HEK293 (cell line): ENCODE measurements around the gene CDC25C.

Experiments used
- CTCF ChIP-seq: fragments of 450-650 bp; formaldehyde crosslinking; IDR thresholded peaks from 2 replicates; pipeline ENCODE4 v1.5.1; 2016; ENCODE audit warnings: missing biosample characterization, missing genetic modification characterization
- ZBTB1 ChIP-seq: fragments of 450-650 bp; formaldehyde crosslinking; IDR thresholded peaks from 2 replicates; pipeline ENCODE4 v1.5.1; 2016; ENCODE audit warnings: missing biosample characterization, missing genetic modification characterization
- ZNF211 ChIP-seq: fragments of 450-650 bp; formaldehyde crosslinking; IDR thresholded peaks from 2 replicates; pipeline ENCODE4 v1.5.1; 2016; ENCODE audit warnings: low read depth, missing biosample characterization, missing genetic modification characterization
- ZNF274 ChIP-seq, 2 experiments: fragments of 200-500 bp in 1 of 2; fragments of 450-650 bp in 1 of 2; sonication (Bioruptor generic) in 1 of 2; formaldehyde crosslinking in 1 of 2; IDR thresholded peaks; 2 replicates each; pipeline versions ENCODE4 v1.5.1 to v1.6.1; 2014 to 2016; ENCODE audit warnings: borderline replicate concordance in 1 of 2, inconsistent platforms in 1 of 2, low read length in 1 of 2, missing biosample characterization in 1 of 2, missing genetic modification characterization in 1 of 2
- ZNF311 ChIP-seq: fragments of 450-650 bp; formaldehyde crosslinking; IDR thresholded peaks from 2 replicates; pipeline ENCODE4 v1.5.1; 2017; ENCODE audit warnings: missing biosample characterization, missing genetic modification characterization, borderline replicate concordance
- ZNF510 ChIP-seq: fragments of 450-650 bp; formaldehyde crosslinking; IDR thresholded peaks from 2 replicates; pipeline ENCODE4 v1.5.1; 2018; ENCODE audit warnings: mild to moderate bottlenecking, missing genetic modification characterization, missing biosample characterization; ENCODE audit not compliant: insufficient replicate concordance
- ZNF518A ChIP-seq: fragments of 450-650 bp; formaldehyde crosslinking; conservative IDR thresholded peaks from 2 replicates; pipeline ENCODE4 v1.5.1; 2016; ENCODE audit warnings: low read depth, missing biosample characterization, missing genetic modification characterization

GRCh38 chr5:138243794-138244193, 87.8 kb downstream of the CDC25C start:
- TF ChIP-seq ZNF510 (tag by site-specific recombination): no peak
- TF ChIP-seq CTCF: no peak
- TF ChIP-seq ZNF311: no peak
- TF ChIP-seq ZNF211 (tag by site-specific recombination): no peak
- TF ChIP-seq ZBTB1 (tag by site-specific recombination): no peak
- TF ChIP-seq ZNF518A (tag by site-specific recombination): no peak
- no peak for TF ChIP-seq ZNF274 (IDR thresholded peaks at IDR 0.05; ENCODE audit: low read length)
- no peak for TF ChIP-seq ZNF274 (tag by site-specific recombination; IDR thresholded peaks at IDR 0.05; ENCODE audit: borderline replicate concordance)
